Measurements from ENCODE around the gene ADK.
"Not testable (repeated sequence)": the region's sequence is repeated elsewhere in the genome, so short reads cannot be mapped to it uniquely, and the experiment has no call there.

Gene ADK

DNA sequence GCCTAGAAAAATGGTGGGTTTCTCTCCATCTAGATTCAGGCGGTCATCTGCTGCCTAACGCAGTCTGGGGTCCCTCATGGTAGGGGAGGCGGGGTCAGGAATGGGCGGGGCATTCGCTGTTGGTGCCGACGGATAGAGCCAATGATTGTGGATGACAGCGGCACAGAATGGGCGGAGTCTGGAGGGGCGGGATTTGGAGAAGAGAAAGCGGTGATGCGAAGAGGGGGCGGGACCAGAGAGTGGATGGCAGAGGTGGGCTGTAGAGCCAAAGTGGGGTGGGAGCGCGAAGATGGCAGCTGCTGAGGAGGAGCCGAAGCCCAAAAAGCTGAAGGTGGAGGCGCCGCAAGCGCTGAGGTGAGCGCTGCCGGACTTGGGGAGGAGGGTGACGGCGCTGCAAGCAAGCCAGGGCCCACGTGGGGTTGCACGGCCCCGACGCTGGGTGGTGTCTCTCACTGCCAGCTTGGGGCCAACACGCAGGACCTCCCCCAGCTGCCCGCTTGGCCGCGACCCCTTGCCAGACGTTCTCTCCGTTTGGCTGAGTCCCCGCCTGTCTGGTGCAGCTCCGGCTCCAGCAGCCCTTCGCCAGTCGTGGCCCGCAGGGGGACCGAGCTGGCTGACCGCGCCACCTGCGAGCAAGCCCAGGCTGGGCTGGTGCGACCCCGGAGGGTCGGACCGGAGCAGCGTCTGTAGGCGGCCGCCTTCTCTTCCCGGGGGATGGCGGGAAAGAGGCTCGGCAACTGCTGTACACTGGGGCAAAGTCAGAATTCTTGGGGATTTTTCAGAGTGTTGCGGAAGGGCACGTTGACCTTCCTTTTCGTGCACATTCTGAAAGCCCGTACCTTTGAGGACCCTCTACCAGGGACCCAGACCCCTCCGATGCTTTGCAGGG, at the start of gene ADK:
Gene ADK (plus strand): TSS at position 232 of the 889 bp plus-strand sequence. CDS start 58 bp downstream, at position 290.
- peak; percentile 100 for DNase-seq

DNA sequence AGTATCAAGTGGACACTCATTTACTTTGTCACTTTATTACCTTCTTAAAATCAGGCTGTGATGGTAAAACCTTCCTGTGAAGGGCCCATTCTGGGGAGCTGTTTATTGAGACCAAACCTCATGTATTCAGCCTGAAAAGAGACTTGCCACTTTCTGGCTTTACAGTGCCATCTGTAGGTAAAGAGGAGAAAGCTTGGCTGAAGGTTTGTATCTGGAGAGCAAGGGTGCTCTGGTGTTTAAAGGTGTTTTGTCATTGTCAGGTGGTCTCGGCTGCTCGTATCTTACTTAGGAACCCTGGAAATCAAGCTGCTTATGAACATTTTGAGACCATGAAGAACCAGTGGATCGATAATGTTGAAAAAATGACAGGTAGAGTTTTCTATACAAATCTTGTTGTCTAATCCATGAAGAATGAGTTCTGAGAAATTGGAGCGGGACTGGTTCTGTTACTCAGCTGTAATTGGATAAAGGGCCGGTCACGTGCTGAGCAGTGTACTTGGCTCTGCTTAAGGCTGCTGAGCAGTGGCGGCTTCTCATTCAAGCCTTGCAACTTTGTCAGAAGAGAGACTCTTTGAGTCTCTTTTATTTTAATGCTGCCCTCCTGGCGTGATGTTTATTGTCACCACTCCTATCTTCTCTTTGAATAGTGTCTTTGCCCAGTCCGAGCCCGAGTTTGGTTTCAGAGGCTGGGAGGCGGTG, 47.3 kb upstream of the ADK start:
- DNase-seq = no peak

GRCh38 chr10:74104480-74104879, 46.5 kb upstream of the ADK start:
- no peak for DNase-seq

GRCh38 chr10:74104996-74105395, 46.0 kb upstream of the ADK start:
- no peak for DNase-seq

DNA sequence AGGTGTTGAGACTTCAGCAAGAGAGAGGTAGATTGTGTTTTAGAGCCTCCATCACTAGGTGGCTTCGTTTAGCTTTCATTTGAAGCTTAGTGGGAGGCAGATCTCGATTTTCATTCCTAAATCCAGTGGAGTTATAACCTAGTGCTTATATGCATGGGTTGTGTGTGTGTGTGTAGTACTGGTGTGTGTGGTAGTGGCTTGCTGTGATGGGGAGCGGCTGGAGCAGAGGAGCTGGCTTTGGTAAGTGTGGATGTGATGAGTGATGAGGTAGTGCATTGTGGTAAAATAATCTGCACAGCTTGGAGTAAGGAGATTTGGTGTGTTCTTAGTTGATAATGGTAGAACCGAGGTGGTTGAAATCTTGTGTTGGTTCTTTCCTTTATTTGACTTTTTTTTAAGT, 43.6 kb upstream of the ADK start:
- no peak for DNase-seq

DNA sequence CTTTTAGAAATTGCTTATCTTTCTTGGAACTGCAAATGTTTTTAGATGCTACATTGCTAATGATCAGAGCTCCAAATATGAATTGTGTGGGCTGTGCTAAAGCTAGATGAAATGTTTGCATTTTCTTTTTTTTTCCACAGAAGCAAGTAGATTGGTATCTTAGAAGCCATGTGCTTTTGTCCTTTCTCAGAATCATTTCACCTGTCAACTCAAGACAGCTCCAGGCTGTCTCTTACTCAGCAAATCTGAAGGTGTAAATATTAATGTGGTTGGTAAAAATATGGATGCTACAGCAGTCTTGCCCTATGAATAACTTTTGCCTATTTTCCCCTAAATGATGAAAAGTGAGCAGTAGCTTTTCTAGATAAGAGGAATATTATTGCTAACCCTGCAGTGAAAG, 41.6 kb upstream of the ADK start:
- DNase-seq = no peak

GRCh38 chr10:74110120-74110519, 40.9 kb upstream of the ADK start:
- DNase-seq = no peak

DNA sequence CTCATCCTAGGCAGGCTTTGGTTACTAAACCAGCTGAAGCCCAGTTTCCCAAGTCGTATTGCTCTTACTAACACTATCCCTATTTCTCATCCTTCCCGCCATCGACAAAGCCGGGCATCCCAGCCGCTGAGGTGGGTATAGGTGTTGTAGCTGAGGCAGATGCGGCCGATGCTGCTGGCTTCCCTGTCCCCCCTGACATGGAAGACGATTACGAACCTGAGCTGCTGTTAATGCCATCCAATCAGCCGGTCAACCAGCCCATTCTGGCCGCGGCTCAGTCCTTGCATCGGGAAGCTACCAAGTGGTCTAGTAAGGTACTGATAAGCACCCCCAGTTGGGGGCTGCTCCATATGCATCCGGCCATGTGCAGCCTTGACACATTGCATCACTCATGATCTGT, 39.2 kb upstream of the ADK start:
- DNase-seq = no peak

DNA sequence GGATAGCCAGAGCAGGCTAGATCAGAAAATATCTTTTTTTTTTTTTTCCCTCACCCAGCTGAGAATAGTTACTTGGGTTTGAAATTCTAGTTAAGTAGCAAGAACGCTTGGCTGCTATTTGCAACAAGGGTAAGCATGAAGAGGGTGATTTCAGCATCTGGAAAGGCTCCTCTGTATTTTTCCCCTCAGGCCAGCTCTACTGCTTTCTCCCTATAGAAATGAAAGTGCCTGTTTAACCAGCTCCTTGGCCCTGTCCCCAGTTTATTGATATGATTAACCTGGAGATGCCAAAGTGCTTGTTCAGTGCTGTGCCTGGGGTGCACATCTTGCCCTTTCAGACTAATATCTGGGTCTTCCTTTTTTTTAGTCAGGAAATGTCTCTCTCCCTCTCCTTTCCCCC, 37.5 kb upstream of the ADK start:
- no peak for DNase-seq

DNA sequence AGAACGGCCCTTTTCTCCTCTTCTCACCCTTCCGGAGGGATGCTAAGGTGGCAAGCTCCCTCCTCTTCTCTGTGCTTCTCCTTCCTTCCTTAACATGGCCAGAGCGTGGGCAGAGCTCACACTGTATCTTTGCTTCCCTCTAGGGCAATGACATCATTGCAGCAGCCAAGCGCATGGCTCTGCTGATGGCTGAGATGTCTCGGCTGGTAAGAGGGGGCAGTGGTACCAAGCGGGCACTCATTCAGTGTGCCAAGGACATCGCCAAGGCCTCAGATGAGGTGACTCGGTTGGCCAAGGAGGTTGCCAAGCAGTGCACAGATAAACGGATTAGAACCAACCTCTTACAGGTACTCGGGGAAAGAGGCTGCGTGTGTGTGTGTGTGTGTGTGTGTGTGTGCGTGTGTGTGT, 37.0 kb upstream of the ADK start:
- no peak for DNase-seq

GRCh38 chr10:74117738-74118137, 33.3 kb upstream of the ADK start:
- DNase-seq = no peak

GRCh38 chr10:74118804-74119203, 32.2 kb upstream of the ADK start:
- DNase-seq = no peak

GRCh38 chr10:74120911-74121310, 30.1 kb upstream of the ADK start:
- no peak for DNase-seq

GRCh38 chr10:74121368-74121767, 29.7 kb upstream of the ADK start:
- no peak for DNase-seq

- DNase-seq = no peak
These were observed 29.0 kb upstream of the ADK start for GRCh38 chr10:74122060-74122459.

DNA sequence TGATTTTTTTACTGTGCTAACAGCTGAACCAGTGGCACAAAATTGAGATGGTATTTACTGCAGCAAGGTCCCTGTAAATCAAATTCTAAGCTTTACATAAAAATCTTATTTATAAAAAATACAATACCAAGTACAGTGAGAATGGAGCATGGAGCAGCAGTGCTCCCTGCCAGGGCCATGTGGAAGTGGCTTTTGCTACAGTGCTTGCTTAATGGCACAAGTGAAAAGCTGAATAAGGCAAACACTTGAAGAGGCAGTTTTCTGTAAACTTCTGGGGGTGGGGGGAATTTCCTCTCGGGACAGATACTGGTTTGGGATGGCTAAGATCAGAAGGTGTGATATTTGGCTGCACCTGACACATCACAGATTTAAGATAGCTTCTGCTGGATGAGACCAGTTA, 27.9 kb upstream of the ADK start:
- no peak for DNase-seq

DNA sequence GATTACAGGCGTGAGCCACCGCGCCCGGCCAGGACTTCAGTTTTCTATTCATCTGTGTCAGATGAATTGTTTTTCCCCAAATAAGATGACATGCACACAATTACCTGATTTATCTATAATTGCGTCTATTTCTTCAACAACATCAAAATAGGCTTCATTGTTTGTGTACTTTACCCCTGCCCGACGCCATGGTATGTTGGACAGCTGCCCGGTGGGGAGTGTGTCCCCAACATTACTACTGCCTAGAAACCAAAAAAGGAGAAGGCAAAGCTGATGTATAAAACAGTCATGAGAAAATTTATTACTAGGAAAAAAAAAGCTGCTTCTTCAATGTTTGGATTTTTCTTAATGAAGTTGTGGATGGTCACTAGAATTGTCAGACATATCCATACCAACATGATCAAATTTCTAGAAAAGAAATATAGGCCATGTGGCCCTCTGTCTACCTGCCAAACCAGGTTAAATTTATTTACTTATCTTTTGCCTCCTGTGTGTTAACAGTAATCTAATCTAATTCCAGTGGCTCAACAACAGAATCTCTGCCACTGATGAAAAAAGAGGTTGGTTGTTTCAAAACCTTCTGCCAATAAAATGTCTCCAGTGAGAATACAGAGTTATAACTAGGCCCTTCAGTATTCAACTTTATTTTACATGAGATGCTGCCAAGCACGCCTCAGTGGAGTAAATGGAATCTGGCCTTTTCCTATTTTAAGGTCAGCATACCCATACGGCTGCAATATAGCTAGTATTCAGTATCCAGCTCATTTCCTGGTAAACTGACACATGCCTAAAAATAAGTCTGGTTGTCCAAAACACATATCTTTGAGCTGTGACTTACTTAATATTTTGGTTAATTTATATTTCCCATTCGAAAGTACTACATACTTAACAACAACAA, 16.8 kb upstream of the ADK start:
- DNase-seq = no peak

DNA sequence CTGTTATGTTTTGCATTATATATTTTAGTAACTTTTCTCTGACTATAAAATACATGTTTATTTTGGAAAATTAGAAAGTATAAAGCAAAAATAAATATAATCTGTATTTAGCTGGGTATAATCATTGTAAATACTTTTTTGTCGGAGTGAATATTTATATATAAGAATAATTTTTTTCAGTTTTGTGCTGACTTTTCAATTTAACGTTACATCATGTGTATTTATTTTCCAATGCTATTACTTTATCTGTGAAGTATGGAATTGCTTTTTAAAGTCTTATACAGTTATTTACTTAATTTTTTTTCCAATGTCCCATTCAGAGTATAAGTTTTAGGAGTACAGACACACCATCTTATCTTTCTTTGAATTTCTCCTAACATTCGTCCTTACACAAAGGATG, 15.6 kb upstream of the ADK start:
- no peak for DNase-seq

DNA sequence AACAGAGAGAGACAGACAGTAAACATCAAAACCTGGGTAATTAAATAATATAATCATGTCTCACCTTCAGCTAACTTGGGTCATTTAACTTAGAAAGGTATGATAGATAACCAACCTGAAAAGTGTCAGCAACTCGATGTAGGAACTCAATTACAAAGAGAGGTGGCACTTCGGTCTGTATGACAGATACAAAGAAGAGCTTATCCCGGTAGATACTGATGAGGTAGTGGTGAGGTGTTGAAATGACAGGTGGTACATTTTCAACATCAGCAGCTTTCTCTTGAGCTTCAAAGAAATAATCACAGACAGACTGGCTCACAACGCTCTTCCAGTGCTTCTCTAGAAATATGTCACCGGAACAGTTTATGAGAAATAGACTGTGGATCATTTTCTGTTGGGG, 13.0 kb upstream of the ADK start:
- no peak for DNase-seq

- DNase-seq = not testable (repeated sequence)
These were observed 12.4 kb upstream of the ADK start for GRCh38 chr10:74138596-74138995.

GRCh38 chr10:74139981-74140380, 11.0 kb upstream of the ADK start:
- DNase-seq = no peak

DNA sequence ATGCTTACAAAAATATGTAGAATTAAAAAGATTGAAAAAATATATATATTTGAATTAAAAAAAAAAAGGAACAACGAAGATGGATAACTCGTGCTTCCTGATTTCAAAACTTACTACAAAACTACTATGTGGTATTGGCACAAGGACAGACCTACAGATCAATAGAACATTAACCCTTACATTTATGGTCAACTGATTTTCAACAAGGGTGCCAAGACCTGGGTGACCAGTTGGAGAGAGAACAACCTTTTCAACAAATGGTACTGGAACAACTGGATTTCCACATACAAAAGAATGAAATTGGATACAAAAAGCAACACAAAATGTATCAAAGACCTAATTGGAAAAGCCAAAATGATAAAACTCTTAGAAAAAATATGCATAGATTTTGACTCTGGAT, 10.5 kb upstream of the ADK start:
- DNase-seq = no peak

GRCh38 chr10:74145133-74145532, 5.9 kb upstream of the ADK start:
- DNase-seq = no peak
